Common myeloid progenitor, CD34-positive (primary cell): ENCODE measurements around the gene CARMIL1.
A peak's percentile ranks its signal among the peaks of the same experiment; 100 is the strongest.

ENCODE experiments used
- CTCF ChIA-PET: fragments of 350-600 bp; sonication (Branson Sonifier 250); formaldehyde crosslinking; loops from one replicate; lab custom pipeline; 2021; ENCODE audit warnings: antibody characterized with exemption; lab: Charles Lee
- POLR2A ChIA-PET: fragments of 350-600 bp; sonication (Branson Sonifier 250); formaldehyde crosslinking; loops from one replicate; lab custom pipeline; 2021; ENCODE audit warnings: antibody characterized with exemption; lab: Charles Lee
- DNase-seq, 3 donors: peaks; one replicate each; pipeline versions ENCODE4 v3.0.0 to v3.0.0-alpha.2; 2013
- H3K27ac ChIP-seq, 2 experiments: 1 replicate in 1 of 2; 2 replicates in 1 of 2; pipeline ENCODE4 v1.7.0; 2013; ENCODE audit warnings: inconsistent platforms in 2 of 2, low read length in 2 of 2, mild to moderate bottlenecking in 2 of 2, low read depth in 1 of 2, moderate library complexity in 1 of 2; ENCODE audit not compliant: severe bottlenecking in 2 of 2, insufficient read depth in 1 of 2, poor library complexity in 1 of 2
- H3K27me3 ChIP-seq, 5 experiments: replicated peaks in 2 of 5; 1 replicate in 3 of 5; 2 replicates in 2 of 5; pipeline versions ENCODE4 v1.6.1 to v1.7.0; 2013; ENCODE audit warnings: low read length in 4 of 5, mild to moderate bottlenecking in 2 of 5, moderate library complexity in 2 of 5, inconsistent platforms in 1 of 5; ENCODE audit not compliant: insufficient read depth in 5 of 5, control insufficient read depth in 4 of 5
- H3K36me3 ChIP-seq, 4 experiments: 1 replicate in 2 of 4; 2 replicates in 2 of 4; pipeline versions ENCODE4 v1.6.1 to v1.7.0; 2013; ENCODE audit warnings: low read length in 3 of 4, control low read depth in 1 of 4, mild to moderate bottlenecking in 1 of 4; ENCODE audit not compliant: control insufficient read depth in 4 of 4, insufficient read depth in 4 of 4
- H3K4me1 ChIP-seq, 4 experiments: 1 replicate in 3 of 4; 2 replicates in 1 of 4; pipeline versions ENCODE4 v1.6.1 to v1.7.1; 2013; ENCODE audit warnings: low read length in 3 of 4, mild to moderate bottlenecking in 3 of 4, control low read depth in 1 of 4, inconsistent platforms in 1 of 4, moderate library complexity in 1 of 4; ENCODE audit not compliant: control insufficient read depth in 4 of 4, insufficient read depth in 4 of 4; ENCODE audit errors: control extremely low read depth in 1 of 4
- H3K4me3 ChIP-seq, 7 experiments: 1 replicate in 4 of 7; 2 replicates in 3 of 7; pipeline versions ENCODE4 v1.5.1 to v1.7.0; 2013; ENCODE audit warnings: mild to moderate bottlenecking in 7 of 7, low read length in 6 of 7, moderate library complexity in 6 of 7, inconsistent platforms in 2 of 7, low read depth in 2 of 7, control low read depth in 1 of 7; ENCODE audit not compliant: insufficient read depth in 4 of 7, control insufficient read depth in 1 of 7; ENCODE audit errors: extremely low read depth in 1 of 7
- H3K9me3 ChIP-seq, 5 experiments: 1 replicate in 4 of 5; 2 replicates in 1 of 5; pipeline versions ENCODE4 v1.6.1 to v1.7.1; 2013; ENCODE audit warnings: low read length in 4 of 5, mild to moderate bottlenecking in 2 of 5, inconsistent platforms in 1 of 5, low read depth in 1 of 5, moderate library complexity in 1 of 5; ENCODE audit not compliant: control insufficient read depth in 4 of 5, insufficient read depth in 2 of 5; ENCODE audit errors: control extremely low read depth in 1 of 5
- WGBS: methylation state at CpG from one replicate; pipeline ENCODE4 v1.1.5; 2013; ENCODE audit not compliant: insufficient coverage; 5-methylcytosine and 5-hydroxymethylcytosine counted together

CARMIL1 gene

GRCh38 chr6:25369036-25369432 is 89.9 kb downstream of the CARMIL1 start:
- WGBS = 51% methylated on average over 5 of the region's 6 CpGs
- Histone ChIP-seq H3K9me3 (no peaks in the 10 kb centered on the region), H3K4me3 (peak overlapping the region in 2 of 7 experiments; percentile 31 to 44), H3K4me1 (peaks cover 15 to 43% (median 30%) of the 10 kb centered on the region in 4 experiments), H3K36me3 (no peaks in the 10 kb centered on the region), H3K27me3 (no peaks in the 10 kb centered on the region), H3K27ac (peak overlapping the region in 1 of 2 experiments; percentile 75)
- ChIA-PET POLR2A (interaction anchor here (0.6 to 1.0 kb wide), 2 partner anchors 22 to 602 kb away, joined by 3 read pairs; no protein-coding TSS in a partner anchor), CTCF (interaction anchor here (0.9 to 1.9 kb wide), 5 partner anchors 11 to 90 kb away, joined by 3 to 7 read pairs (median 5); partner anchors contain the start of gene CARMIL1)
- no peak for DNase-seq

- ChIA-PET CTCF (interaction anchor here (0.5 to 1.9 kb wide), 7 partner anchors 10 to 90 kb away, joined by 3 to 7 read pairs (median 3); partner anchors contain the start of gene CARMIL1), POLR2A (interaction anchor here (0.6 to 1.0 kb wide), 2 partner anchors 23 to 601 kb away, joined by 3 read pairs; no protein-coding TSS in a partner anchor)
- peak; percentile 43 to 91 (median 83) for DNase-seq
- no peaks in the 10 kb centered on the region for H3K36me3 ChIP-seq
- H3K27me3 ChIP-seq = no peaks in the 10 kb centered on the region
- H3K9me3 ChIP-seq = peaks cover 0 to 1% (median 0%) of the 10 kb centered on the region in 5 experiments
- peaks cover 15 to 43% (median 28%) of the 10 kb centered on the region in 4 experiments for H3K4me1 ChIP-seq
- peak overlapping the region; percentile 43 to 75 for H3K27ac ChIP-seq
- WGBS = 14% methylated on average over 7 of the region's 10 CpGs
- H3K4me3 ChIP-seq = peak overlapping the region in 4 of 7 experiments; percentile 2 to 44 (median 32)
These were observed 90.4 kb downstream of the CARMIL1 start for GRCh38 chr6:25369433-25370177.

GRCh38 chr6:25370178-25371036 is 91.2 kb downstream of the CARMIL1 start:
- ChIA-PET POLR2A (no interaction called here), CTCF (interaction anchor here (0.6 to 1.9 kb wide), 7 partner anchors 9 to 91 kb away, joined by 3 to 7 read pairs (median 3); partner anchors contain the start of gene CARMIL1)
- Histone ChIP-seq H3K27me3 (no peaks in the 10 kb centered on the region), H3K9me3 (peaks cover 0 to 8% (median 0%) of the 10 kb centered on the region in 5 experiments), H3K36me3 (no peaks in the 10 kb centered on the region), H3K4me1 (peaks cover 15 to 41% (median 28%) of the 10 kb centered on the region in 4 experiments), H3K4me3 (peak overlapping the region in 1 of 7 experiments; percentile 31), H3K27ac (peak overlapping the region in 1 of 2 experiments; percentile 43)
- no peak for DNase-seq
- 97% methylated on average over 3 of the region's 10 CpGs for WGBS

- no peak overlapping the region for H3K4me3 ChIP-seq
- H3K4me1 ChIP-seq = peaks cover 15 to 41% (median 28%) of the 10 kb centered on the region in 4 experiments
- WGBS = no CpG with 5 or more reads among the region's 2 CpGs
- no peaks in the 10 kb centered on the region for H3K36me3 ChIP-seq
- peaks cover 0 to 8% (median 0%) of the 10 kb centered on the region in 5 experiments for H3K9me3 ChIP-seq
- H3K27me3 ChIP-seq = no peaks in the 10 kb centered on the region
- no peak overlapping the region for H3K27ac ChIP-seq
- POLR2A ChIA-PET = no interaction called here
- CTCF ChIA-PET = interaction anchor here (1.2 kb wide), 1 partner anchor 46 kb away, joined by 3 read pairs; no protein-coding TSS in a partner anchor
- DNase-seq = no peak
These were observed 91.8 kb downstream of the CARMIL1 start for GRCh38 chr6:25371037-25371347.

GRCh38 chr6:25375125-25375524 is 96.0 kb downstream of the CARMIL1 start:
- Histone ChIP-seq H3K27ac (no peak overlapping the region), H3K4me1 (peaks cover 0 to 5% (median under 1%) of the 10 kb centered on the region in 4 experiments), H3K9me3 (peaks cover 0 to 8% (median 0%) of the 10 kb centered on the region in 5 experiments), H3K27me3 (no peaks in the 10 kb centered on the region), H3K36me3 (no peaks in the 10 kb centered on the region), H3K4me3 (no peak overlapping the region)
- POLR2A ChIA-PET = no interaction called here
- no CpG with 5 or more reads among the region's 1 CpG for WGBS
- CTCF ChIA-PET = no interaction called here
- DNase-seq = no peak

DNA sequence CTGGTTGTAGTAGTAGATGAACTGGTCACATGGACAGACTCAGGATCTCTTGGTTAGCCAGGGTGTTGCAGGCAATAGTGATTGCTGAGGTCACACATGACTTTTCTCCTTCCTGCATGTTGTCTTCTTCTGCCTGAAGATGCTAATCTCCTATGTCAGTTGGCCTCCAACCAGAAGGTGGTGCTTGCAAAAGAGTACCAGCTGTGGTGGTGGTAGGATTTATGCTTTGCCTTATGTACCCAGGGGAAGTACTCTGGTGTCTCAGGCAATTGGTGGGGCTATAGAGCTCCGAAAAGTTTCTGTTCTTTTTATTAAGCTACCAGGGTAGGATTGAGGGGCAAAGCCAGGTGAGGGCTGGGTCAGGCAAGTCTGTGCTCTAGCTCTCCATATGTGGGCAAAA is 98.5 kb downstream of the CARMIL1 start:
- ChIA-PET POLR2A (no interaction called here), CTCF (interaction anchor here (1.4 kb wide), 1 partner anchor 19 kb away, joined by 3 read pairs; no protein-coding TSS in a partner anchor)
- no peak overlapping the region for H3K4me3 ChIP-seq
- H3K4me1 ChIP-seq = no peaks in the 10 kb centered on the region
- WGBS = 100% methylated on average over 1 of the region's 1 CpG
- DNase-seq = peak in 2 of 3 donors; percentile 21 to 35
- H3K27ac ChIP-seq = no peak overlapping the region
- H3K27me3 ChIP-seq = no peaks in the 10 kb centered on the region
- peaks cover 0 to 8% (median 0%) of the 10 kb centered on the region in 5 experiments for H3K9me3 ChIP-seq
- no peaks in the 10 kb centered on the region for H3K36me3 ChIP-seq
